ENCODE results near the gene PRMT7. TPM values are rescaled to one million over a fixed set of nuclear protein-coding genes. Genes with fewer than 3 reads are reported as not detected.
A peak's percentile ranks its signal among the peaks of the same experiment; 100 is the strongest.

Gene PRMT7
- total RNA-seq, 1 donor from 2014 or later = 36.7 TPM

DNA sequence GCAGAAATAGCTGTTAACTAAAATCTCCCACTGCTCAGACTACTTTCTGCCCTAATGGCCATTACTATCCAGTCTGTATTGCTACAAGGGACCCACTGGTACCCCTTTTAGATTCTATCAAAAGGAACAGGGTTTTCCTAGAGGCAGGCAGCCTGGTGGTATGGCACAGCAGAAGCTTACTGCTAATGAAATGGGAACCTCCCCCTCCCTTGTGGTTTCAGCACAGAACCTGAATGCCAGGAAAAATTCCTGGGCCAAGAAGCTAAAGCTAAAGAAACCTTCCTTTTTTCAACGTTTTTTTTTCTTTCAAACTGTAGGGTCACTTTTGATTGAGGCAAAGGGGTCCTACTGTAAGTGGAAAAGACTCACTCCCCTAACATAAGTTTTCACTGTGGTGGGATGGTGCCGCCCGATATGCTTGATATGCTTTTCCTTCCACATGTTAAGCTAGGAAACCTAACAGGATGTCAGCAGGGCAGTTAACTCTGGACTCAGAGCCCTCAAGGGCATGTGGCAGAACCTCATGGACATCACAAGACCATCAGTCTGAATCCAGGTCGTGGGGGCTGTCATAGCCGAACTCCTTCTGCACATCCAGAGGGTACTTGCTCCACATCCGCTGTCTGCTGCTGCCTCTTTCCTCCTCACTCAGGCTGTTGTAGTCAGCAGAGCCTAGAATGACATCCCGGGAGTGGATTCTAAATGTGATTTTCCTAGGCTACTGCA lies 9.9 kb upstream of the PRMT7 start:
- no peaks in the 10 kb centered on the region for H3K9me3 ChIP-seq (ENCODE audit: insufficient read depth, low read depth, low read length)
- H3K79me2 ChIP-seq (ENCODE audit: insufficient read depth, low read length) = peaks cover 38% of the 10 kb centered on the region
- H3K4me3 ChIP-seq (ENCODE audit: insufficient read depth, low read depth, low read length) = no peak overlapping the region
- no peak overlapping the region for H3K27ac ChIP-seq (ENCODE audit: low read depth, low read length)
- Mint-ChIP-seq H3K4me3 (ENCODE audit: unreplicated experiment) (peak overlapping the region; percentile 60), H3K9me3 (ENCODE audit: unreplicated experiment) (no peaks in the 10 kb centered on the region), H3K27me3 (ENCODE audit: low read depth, unreplicated experiment) (no peaks in the 10 kb centered on the region), H3K36me3 (ENCODE audit: low read depth, unreplicated experiment) (peaks cover 12% of the 10 kb centered on the region), H3K27ac (ENCODE audit: unreplicated experiment) (peak overlapping the region; percentile 83), H3K4me1 (ENCODE audit: low read depth, unreplicated experiment) (peaks cover 44% of the 10 kb centered on the region)
- peaks cover 68% of the 10 kb centered on the region for H3K36me3 ChIP-seq (ENCODE audit: insufficient read depth, low read length)
- no peak overlapping the region for H3K4me2 ChIP-seq (ENCODE audit: low read length)
- FAIRE-seq (no peak), DNase-seq (ENCODE audit: low read depth) (peak; percentile 27)
- H3K4me1 ChIP-seq (ENCODE audit: insufficient read depth, low read length) = peaks cover 13% of the 10 kb centered on the region
- no peak for TF ChIP-seq EZH2 (IDR thresholded peaks at IDR 0.05; ENCODE audit: insufficient read depth, low read length)
- TF ChIP-seq, protein P1, sequence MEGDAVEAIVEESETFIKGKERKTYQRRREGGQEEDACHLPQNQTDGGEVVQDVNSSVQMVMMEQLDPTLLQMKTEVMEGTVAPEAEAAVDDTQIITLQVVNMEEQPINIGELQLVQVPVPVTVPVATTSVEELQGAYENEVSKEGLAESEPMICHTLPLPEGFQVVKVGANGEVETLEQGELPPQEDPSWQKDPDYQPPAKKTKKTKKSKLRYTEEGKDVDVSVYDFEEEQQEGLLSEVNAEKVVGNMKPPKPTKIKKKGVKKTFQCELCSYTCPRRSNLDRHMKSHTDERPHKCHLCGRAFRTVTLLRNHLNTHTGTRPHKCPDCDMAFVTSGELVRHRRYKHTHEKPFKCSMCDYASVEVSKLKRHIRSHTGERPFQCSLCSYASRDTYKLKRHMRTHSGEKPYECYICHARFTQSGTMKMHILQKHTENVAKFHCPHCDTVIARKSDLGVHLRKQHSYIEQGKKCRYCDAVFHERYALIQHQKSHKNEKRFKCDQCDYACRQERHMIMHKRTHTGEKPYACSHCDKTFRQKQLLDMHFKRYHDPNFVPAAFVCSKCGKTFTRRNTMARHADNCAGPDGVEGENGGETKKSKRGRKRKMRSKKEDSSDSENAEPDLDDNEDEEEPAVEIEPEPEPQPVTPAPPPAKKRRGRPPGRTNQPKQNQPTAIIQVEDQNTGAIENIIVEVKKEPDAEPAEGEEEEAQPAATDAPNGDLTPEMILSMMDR (IDR thresholded peaks at IDR 0.05; ENCODE audit: insufficient read depth, low read depth, low read length) = no peak
- H3K9ac ChIP-seq (ENCODE audit: low read length) = no peak overlapping the region
- no peak overlapping the region for H2AFZ ChIP-seq (ENCODE audit: low read depth, low read length)
- peaks cover 71% of the 10 kb centered on the region for H4K20me1 ChIP-seq (ENCODE audit: insufficient read depth, low read length)
- no peaks in the 10 kb centered on the region for H3K27me3 ChIP-seq (ENCODE audit: insufficient read depth, low read length)

DNA sequence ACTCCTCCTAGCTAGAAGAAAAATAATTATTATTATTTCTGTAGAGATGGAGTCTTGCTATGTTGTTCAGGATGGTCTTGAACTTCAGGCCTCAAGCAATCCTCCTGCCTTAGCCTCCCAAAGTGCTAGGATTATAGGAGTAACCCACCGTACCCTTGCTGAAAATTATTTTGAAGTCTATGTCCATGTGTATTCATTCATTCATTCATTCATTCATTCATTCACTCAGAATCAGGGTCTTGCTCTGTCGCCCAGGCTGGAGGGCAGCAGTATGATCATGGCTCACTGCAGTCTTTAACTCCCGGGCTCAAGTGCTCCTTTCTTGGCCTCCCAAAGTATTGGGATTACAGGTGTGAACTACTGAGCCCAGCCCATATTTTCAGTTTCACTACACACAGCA lies 4.2 kb upstream of the PRMT7 start:
- H3K4me3 Mint-ChIP-seq (ENCODE audit: unreplicated experiment) = no peak overlapping the region
- no peaks in the 10 kb centered on the region for H3K27me3 ChIP-seq (ENCODE audit: insufficient read depth, low read length)
- no peak overlapping the region for H3K27ac ChIP-seq (ENCODE audit: low read depth, low read length)
- no peaks in the 10 kb centered on the region for H3K9me3 Mint-ChIP-seq (ENCODE audit: unreplicated experiment)
- no peak overlapping the region for H3K4me2 ChIP-seq (ENCODE audit: low read length)
- H3K27me3 Mint-ChIP-seq (ENCODE audit: low read depth, unreplicated experiment) = no peaks in the 10 kb centered on the region
- peaks cover 25% of the 10 kb centered on the region for H3K36me3 ChIP-seq (ENCODE audit: insufficient read depth, low read length)
- no peak for DNase-seq (ENCODE audit: low read depth)
- no peaks in the 10 kb centered on the region for H3K9me3 ChIP-seq (ENCODE audit: insufficient read depth, low read depth, low read length)
- peaks cover 10% of the 10 kb centered on the region for H3K4me1 ChIP-seq (ENCODE audit: insufficient read depth, low read length)
- no peak for FAIRE-seq
- H3K4me3 ChIP-seq (ENCODE audit: insufficient read depth, low read depth, low read length) = no peak overlapping the region
- H3K27ac Mint-ChIP-seq (ENCODE audit: unreplicated experiment) = no peak overlapping the region
- peaks cover 12% of the 10 kb centered on the region for H3K4me1 Mint-ChIP-seq (ENCODE audit: low read depth, unreplicated experiment)
- TF ChIP-seq, protein P1 (IDR thresholded peaks at IDR 0.05; ENCODE audit: insufficient read depth, low read depth, low read length) = no peak
- no peak for TF ChIP-seq EZH2 (IDR thresholded peaks at IDR 0.05; ENCODE audit: insufficient read depth, low read length)
- peaks cover 67% of the 10 kb centered on the region for H3K79me2 ChIP-seq (ENCODE audit: insufficient read depth, low read length)
- peaks cover 35% of the 10 kb centered on the region for H4K20me1 ChIP-seq (ENCODE audit: insufficient read depth, low read length)
- no peak overlapping the region for H3K9ac ChIP-seq (ENCODE audit: low read length)
- peaks cover 6% of the 10 kb centered on the region for H3K36me3 Mint-ChIP-seq (ENCODE audit: low read depth, unreplicated experiment)
- no peak overlapping the region for H2AFZ ChIP-seq (ENCODE audit: low read depth, low read length)

DNA sequence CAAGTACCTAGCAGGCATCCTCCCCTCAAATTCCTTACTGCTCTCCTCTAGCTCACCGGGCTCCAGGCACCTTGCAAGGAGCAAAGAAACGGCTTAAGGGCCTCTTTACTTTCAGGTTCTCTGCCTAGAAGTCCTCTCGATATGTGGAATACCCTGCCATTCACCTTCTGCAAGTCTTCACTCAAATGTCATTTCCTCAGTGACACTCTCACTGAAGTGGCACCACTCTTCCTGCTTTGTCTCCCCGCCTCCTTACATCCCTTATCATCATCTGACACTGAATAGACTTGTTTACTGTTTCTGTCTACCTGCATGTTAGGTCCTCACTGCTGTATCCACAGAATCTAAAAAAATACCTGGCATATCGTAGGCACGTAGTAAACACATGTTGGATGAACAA lies 1.0 kb upstream of the PRMT7 start:
- TF ChIP-seq EZH2 (IDR thresholded peaks at IDR 0.05; ENCODE audit: insufficient read depth, low read length) = no peak
- TF ChIP-seq, protein P1 (IDR thresholded peaks at IDR 0.05; ENCODE audit: insufficient read depth, low read depth, low read length) = no peak

More for the DNA sequence above, 1.0 kb upstream of the PRMT7 start:
- no peak for FAIRE-seq
- H3K27me3 ChIP-seq (ENCODE audit: insufficient read depth, low read length) = no peaks in the 10 kb centered on the region
- H3K27me3 Mint-ChIP-seq (ENCODE audit: low read depth, unreplicated experiment) = no peaks in the 10 kb centered on the region
- peak overlapping the region; percentile 82 for H3K27ac Mint-ChIP-seq (ENCODE audit: unreplicated experiment)
- H3K4me2 ChIP-seq (ENCODE audit: low read length) = peak overlapping the region; percentile 89
- peaks cover 2% of the 10 kb centered on the region for H3K36me3 Mint-ChIP-seq (ENCODE audit: low read depth, unreplicated experiment)
- H2AFZ ChIP-seq (ENCODE audit: low read depth, low read length) = no peak overlapping the region
- no peaks in the 10 kb centered on the region for H3K9me3 ChIP-seq (ENCODE audit: insufficient read depth, low read depth, low read length)
- DNase-seq (ENCODE audit: low read depth) = no peak
- peak overlapping the region; percentile 93 for H3K9ac ChIP-seq (ENCODE audit: low read length)
- peaks cover 77% of the 10 kb centered on the region for H3K79me2 ChIP-seq (ENCODE audit: insufficient read depth, low read length)
- H3K4me3 Mint-ChIP-seq (ENCODE audit: unreplicated experiment) = peak overlapping the region; percentile 97
- H3K4me3 ChIP-seq (ENCODE audit: insufficient read depth, low read depth, low read length) = peak overlapping the region; percentile 92
- H3K4me1 ChIP-seq (ENCODE audit: insufficient read depth, low read length) = peaks cover 10% of the 10 kb centered on the region
- H3K9me3 Mint-ChIP-seq (ENCODE audit: unreplicated experiment) = no peaks in the 10 kb centered on the region
- peaks cover 10% of the 10 kb centered on the region for H3K4me1 Mint-ChIP-seq (ENCODE audit: low read depth, unreplicated experiment)
- peaks cover 21% of the 10 kb centered on the region for H4K20me1 ChIP-seq (ENCODE audit: insufficient read depth, low read length)
- H3K27ac ChIP-seq (ENCODE audit: low read depth, low read length) = peak overlapping the region; percentile 77
- H3K36me3 ChIP-seq (ENCODE audit: insufficient read depth, low read length) = peaks cover 8% of the 10 kb centered on the region

Data from astrocyte (in vitro differentiated cells and primary cell).